Omental fat pad (tissue), 4 donors: ENCODE results near the gene SYTL2. TPM values are rescaled to one million over a fixed set of nuclear protein-coding genes. Genes with fewer than 3 reads are reported as not detected.

Experiments
- ATAC-seq: fragments of 150-250 bp; one replicate; pipeline ENCODE4 v1.9.1; 2016; ENCODE audit warnings: mild to moderate bottlenecking, moderate library complexity; ENCODE audit not compliant: low FRiP score
- DNase-seq: peaks from one replicate; pipeline ENCODE4 v3.0.0-alpha.2; 2019; ENCODE audit warnings: low spot score
- total RNA-seq, 4 donors: library from RNA; depleted of rRNA; stranded (reverse); fragments of >200 nt; gene quantifications; one replicate each; pipeline ENCODE4 v1.1.0, GENCODE V29; 2016
- TF ChIP-seq, protein P1 (sequence below), 3 donors: fragments of 450-650 bp; IDR thresholded peaks; one replicate each; pipeline ENCODE4 v1.5.1; 2016 to 2017; ENCODE audit warnings: antibody characterized with exemption in 3 of 3, mild to moderate bottlenecking in 3 of 3, moderate library complexity in 2 of 3

Gene SYTL2
- total RNA-seq, 4 donors from 2014 or later: 14.3 to 33.9 (median 17.8) TPM

DNA sequence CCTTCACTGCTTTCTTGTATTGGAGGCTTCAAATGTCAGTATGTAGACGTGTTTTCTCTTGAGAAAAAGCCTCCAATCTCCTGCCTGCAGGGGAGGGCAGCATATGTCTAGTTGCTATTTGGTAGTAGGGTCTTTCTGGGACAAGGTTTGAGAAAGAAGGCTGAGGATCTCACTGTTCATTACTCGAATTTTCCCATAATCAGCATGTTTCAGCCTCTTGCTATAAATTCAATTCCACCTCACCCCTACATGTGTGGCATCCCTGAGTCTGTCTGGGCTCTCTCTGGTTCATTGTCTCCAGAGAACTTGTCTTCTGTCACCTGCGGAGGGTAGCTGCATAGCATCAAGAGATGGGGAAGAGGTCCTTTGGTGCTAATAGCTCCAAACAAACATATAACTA lies 24.8 kb upstream of the SYTL2 start:
- ATAC-seq: no peak
- DNase-seq: no peak
- TF ChIP-seq, protein P1, sequence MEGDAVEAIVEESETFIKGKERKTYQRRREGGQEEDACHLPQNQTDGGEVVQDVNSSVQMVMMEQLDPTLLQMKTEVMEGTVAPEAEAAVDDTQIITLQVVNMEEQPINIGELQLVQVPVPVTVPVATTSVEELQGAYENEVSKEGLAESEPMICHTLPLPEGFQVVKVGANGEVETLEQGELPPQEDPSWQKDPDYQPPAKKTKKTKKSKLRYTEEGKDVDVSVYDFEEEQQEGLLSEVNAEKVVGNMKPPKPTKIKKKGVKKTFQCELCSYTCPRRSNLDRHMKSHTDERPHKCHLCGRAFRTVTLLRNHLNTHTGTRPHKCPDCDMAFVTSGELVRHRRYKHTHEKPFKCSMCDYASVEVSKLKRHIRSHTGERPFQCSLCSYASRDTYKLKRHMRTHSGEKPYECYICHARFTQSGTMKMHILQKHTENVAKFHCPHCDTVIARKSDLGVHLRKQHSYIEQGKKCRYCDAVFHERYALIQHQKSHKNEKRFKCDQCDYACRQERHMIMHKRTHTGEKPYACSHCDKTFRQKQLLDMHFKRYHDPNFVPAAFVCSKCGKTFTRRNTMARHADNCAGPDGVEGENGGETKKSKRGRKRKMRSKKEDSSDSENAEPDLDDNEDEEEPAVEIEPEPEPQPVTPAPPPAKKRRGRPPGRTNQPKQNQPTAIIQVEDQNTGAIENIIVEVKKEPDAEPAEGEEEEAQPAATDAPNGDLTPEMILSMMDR (IDR thresholded peaks at IDR 0.05): no peak

DNA sequence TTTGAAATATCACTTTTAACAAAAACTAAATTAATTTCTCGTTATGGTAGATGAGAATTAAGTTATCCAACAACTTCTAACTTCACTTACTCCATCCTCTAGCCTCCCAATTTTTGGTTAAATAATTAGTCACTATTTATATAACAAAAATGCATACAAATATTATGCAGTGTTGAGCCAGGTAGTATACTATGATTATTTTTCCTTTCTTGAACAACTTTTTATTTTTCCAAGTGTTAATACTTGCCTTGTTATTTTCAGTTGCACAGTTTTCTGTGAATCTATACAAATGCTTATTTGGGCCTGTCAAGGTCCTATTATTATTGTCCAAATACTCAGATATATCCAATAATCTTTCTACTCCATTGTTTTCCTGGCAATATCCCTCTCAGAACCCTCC lies 24.3 kb upstream of the SYTL2 start:
- ATAC-seq (no peak), DNase-seq (no peak)
- TF ChIP-seq, protein P1 (IDR thresholded peaks at IDR 0.05): no peak

DNA sequence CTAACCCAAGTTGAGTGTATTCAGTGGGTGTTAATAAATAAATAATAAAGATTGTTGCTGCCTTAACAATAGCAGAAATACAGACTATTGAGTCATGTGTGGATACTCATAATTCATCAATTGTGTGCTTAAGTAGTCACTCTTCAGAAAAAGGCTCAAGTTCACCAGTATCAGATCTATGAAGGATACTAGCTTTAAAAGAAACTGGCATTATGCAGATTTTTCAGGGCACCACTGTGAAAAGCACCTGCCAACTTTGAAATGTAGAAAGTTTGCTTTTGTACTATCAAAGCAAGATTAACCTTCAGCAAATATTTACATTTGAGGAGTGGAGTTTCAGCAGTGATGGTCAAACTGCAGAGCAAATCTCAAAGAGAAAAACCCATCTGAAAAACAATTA lies 20.1 kb upstream of the SYTL2 start:
- DNase-seq (no peak), ATAC-seq (no peak)
- TF ChIP-seq, protein P1 (IDR thresholded peaks at IDR 0.05): no peak

DNA sequence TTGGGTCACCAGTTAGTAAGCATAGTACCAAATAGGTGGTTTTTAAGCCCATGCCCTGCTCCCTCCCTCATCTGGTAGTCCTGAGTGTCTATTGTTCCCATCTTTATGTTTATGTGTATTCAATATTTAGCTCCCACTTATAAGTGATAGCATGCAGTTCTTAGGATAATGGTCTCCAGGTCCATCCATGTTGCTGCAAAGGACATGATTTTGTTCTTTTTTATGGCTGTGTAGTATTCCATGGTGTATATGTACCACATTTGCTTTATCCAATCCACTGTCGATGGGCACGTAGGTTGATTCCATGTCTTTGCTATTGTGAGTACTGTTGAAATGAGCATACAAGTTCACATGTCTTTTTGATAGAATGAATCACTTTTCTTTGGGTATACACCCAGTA lies 18.2 kb upstream of the SYTL2 start:
- TF ChIP-seq, protein P1 (IDR thresholded peaks at IDR 0.05): no peak
- DNase-seq (no peak), ATAC-seq (no peak)

DNA sequence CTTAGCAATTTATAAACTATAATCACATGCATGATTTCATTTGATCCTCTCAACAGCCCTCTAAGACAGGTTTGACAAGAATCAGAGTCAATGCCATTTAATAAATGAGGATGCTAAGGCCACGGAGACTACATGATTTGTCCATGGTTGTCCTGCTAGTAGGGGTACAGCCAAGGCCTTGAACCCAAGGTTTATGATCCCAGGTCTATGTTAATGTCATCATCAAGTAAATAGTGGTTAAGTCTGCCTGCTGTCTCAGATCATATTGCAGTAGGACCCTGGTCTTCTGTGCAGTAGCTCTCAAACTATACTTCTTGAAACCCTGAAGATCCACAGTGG lies 17.7 kb upstream of the SYTL2 start:
- TF ChIP-seq, protein P1 (IDR thresholded peaks at IDR 0.05): no peak
- no peak for ATAC-seq
- no peak for DNase-seq

DNA sequence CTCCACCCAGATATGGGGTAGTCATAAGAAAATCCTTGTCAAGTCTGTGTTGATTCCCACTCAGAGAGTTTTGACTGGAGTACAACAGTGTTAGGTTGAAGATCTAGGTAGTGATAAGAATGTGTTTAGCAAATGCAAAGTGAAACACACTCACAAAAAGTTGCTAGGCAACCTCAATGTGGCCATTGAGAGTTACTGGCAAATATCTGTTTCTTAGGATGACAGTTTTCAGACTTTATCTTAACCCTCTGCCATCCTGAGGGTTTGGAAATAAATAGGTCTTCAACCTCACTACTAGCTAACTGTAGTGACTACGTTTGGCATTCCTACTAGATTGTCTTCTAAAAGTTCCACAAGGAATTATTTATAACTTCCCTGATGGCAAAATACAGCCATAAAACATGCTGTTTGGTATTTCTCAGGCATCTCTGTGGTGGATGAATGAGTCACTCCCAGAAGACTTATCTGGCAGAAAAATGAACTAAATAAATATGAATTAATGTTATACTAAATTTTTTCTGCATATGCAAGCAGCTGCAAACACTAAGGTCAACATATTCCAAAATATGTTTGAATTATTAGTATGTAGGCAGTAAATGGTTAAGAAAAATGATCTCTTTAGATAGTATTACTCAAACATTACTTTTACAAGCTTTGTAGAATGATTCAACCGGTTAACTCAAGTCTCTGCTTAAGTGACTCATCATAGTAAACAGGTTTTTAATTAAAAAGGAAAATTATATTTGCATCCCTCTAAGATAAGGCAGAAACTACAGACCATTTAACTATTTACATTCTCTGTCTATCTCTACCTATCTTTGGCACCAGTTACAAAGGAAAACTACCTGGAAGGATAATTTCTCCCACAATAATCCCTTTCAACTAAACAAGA lies 17.1 kb upstream of the SYTL2 start:
- DNase-seq (no peak), ATAC-seq (peak; percentile 67)
- TF ChIP-seq, protein P1 (IDR thresholded peaks at IDR 0.05): no peak
